ENCODE results near the gene KPNA2. TPM values are rescaled to one million over a fixed set of nuclear protein-coding genes. Genes with fewer than 3 reads are reported as not detected.

KPNA2 gene
- total and polyA plus RNA-seq, 9 of the 15 experiments (the other 6 are each of a cell fraction or from before 2014, with no cell fraction given) = 132 to 984 (median 241) TPM

- TF ChIP-seq DEAF1 (CRISPR knock-in tag; IDR thresholded peaks at IDR 0.05) = 0 out of 2 replicates have a peak, but pooled peaks have one; percentile 19
- no peak for TF ChIP-seq SRSF7 (optimal IDR thresholded peaks at IDR 0.05; ENCODE audit: low read depth, low read length)
- TF ChIP-seq MGA (IDR thresholded peaks at IDR 0.05) = peak; percentile 94
- TF ChIP-seq POU5F1 (IDR thresholded peaks at IDR 0.05; ENCODE audit: borderline replicate concordance, low read depth, low read length, partially characterized antibody) = peak; percentile 3
- peak; percentile 77; the same call in 1 of the 2 replicates for TF ChIP-seq ZC3H11A (IDR thresholded peaks at IDR 0.05; ENCODE audit: low read depth, low read length)
- peak; percentile 83 for TF ChIP-seq JUND (IDR thresholded peaks at IDR 0.05; ENCODE audit: borderline replicate concordance, low read depth, low read length)
- TF ChIP-seq JUND (tag; IDR thresholded peaks at IDR 0.05; ENCODE audit: borderline replicate concordance, low read depth, low read length) = peak; percentile 59; the same call in 2 of the 3 replicates
- TF ChIP-seq SIN3B (IDR thresholded peaks at IDR 0.05; ENCODE audit: low read depth) = no peak; the same call in 1 of the 2 replicates
- TF ChIP-seq ZNF239 (CRISPR knock-in tag; IDR thresholded peaks at IDR 0.05) = no peak
- no peak for TF ChIP-seq SNAPC5 (CRISPR knock-in tag; IDR thresholded peaks at IDR 0.05)
- TF ChIP-seq YY1 (IDR thresholded peaks at IDR 0.05; ENCODE audit: borderline replicate concordance in 1 of 3, control insufficient read depth in 1 of 3, extremely low read depth in 1 of 3, insufficient read depth in 3 of 3, insufficient read length in 1 of 3, insufficient replicate concordance in 2 of 3, low read depth in 1 of 3, low read length in 2 of 3) = peak; percentile 13 to 93 (median 85)
- peak; percentile 82 for TF ChIP-seq ZNF274 (IDR thresholded peaks at IDR 0.05; ENCODE audit: borderline replicate concordance, low read depth, low read length)
- peak in 1 of 2 experiments; percentile 85 for TF ChIP-seq NCOA2 (IDR thresholded peaks at IDR 0.05; ENCODE audit: partially characterized antibody in 2 of 2)
Observed at GRCh38 chr17:68019675-68020408, 15.7 kb upstream of the KPNA2 start (continued).

Measured in K562 (cell line).